ENCODE data around the gene PRICKLE3.
"Not testable (repeated sequence)": the region's sequence is repeated elsewhere in the genome, so short reads cannot be mapped to it uniquely, and the experiment has no call there.

Gene PRICKLE3

DNA sequence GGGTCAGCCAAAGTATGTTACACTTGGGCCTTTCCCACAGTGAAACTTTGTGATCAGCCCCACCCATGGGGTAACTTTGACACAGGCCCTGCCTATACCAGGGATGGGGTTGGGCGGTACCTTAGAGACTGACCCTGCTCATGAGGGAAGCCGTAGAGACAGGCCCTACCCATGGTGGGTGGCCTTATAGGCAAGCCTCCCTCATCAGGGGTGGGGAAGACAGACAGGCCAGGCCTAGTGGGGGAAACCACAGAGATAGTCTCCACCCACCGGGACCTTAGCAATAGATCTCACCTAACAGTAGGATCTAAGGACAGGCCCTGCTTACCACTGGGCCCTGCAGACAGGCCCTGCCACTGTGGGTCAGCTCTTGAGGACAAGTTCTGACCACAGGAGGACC lies 7.6 kb downstream of the PRICKLE3 start:
- no peak for DNase-seq

DNA sequence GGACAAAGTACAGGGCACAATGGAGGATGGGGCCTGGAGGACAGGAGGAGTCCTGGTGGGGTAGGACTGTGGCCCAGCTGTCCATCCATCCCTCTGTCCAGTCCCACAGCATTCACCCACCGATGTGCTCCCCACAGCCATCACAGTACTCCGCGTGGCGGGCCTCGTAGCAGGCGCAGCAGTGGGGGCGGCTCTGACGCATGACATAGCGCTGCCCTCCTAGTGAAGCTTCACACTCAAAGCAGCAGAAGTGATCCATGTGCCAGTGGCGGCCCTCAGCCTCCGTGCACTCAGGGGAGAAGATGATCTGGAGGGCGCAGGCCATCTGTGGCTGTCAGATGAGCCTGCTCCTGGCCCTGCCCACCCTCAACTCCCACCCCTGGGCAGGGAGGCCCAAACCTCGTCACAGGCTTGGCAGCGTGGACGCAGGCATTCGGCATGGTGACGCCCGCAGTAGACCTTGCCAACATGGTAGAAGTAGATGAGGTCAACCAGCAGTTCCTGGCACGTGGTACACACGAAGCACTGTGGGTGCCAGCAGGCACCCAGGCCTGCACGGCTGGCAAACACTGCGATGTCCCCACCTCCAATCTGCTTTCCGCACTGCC lies 8.2 kb downstream of the PRICKLE3 start:
- no peak for DNase-seq

DNA sequence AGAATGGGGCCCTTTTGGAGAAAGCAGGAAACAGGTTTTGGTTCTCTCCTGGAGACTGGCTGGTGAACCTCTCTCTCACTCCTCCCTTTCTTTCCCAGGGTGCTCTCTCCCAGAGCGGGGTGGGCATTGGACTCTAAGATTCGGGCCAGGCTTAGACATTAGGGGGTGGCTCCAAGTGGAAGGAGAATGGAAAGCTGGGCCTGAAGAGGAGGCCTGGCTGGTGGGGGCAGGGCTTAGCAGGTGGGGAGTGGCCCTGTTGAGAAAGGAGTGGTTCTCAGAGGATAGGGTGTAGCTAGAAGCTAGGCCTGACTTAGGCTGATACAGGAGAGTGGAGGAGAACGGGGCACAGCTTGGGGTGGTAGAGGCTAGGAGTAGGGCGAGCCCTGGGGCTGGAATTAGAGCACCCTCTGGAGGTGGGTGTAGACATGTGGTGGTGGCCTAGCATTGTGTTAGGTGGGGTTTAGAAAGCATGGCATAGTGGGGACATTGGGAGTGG lies 8.8 kb downstream of the PRICKLE3 start:
- no peak for DNase-seq

DNA sequence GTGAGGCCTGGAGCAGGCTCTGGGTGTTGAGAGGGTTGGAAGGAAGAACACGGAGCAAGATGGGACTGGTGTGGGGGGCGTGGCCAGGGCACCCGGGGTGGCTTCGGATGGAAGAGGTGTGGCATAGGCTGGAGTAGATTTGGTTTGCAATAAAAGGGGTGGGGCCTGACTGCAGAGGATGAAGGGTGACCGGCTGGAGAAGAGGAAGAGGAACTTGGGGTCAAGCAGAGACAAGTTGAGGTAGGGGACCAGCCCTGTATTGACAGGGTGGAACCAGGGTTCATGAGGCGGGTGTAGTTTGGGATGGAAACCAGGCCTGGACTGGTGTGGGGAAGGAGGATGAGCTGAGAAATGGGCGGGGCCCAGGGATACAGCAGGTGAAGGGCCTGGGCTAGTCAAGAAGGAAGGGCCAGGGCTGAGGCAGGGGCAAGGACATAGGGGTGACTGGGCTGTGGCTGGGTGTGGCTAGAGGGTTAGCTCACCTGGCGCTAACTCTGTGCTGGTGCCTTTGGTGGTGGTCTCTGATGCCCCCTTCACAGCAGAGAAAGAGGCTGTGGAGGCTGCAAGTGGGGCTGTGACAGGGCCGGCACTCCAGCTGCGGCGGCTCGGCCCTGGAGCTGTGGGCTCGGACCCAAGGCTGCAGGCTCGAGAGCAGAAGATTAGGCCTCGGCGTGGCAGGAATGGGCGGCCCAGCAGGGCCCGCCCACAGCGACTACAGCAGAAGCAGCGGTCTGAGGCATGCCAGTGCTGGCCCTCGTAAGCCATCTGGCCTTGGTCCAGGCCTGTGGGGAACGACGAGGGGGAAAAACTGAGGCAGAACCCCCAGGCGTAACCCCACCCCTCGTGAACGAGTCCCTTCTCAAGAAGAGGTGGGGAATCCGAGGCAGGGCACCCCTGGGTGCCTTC lies 9.5 kb downstream of the PRICKLE3 start:
- DNase-seq: no peak

GRCh38 chrX:49175435-49176274 lies 10.5 kb downstream of the PRICKLE3 start:
- DNase-seq: no peak

- no peak for DNase-seq
Measured at GRCh38 chrX:49174723-49175122, 11.4 kb downstream of the PRICKLE3 start.

- not testable (repeated sequence) for DNase-seq
Measured at GRCh38 chrX:49173544-49173943, 12.6 kb downstream of the PRICKLE3 start.

DNA sequence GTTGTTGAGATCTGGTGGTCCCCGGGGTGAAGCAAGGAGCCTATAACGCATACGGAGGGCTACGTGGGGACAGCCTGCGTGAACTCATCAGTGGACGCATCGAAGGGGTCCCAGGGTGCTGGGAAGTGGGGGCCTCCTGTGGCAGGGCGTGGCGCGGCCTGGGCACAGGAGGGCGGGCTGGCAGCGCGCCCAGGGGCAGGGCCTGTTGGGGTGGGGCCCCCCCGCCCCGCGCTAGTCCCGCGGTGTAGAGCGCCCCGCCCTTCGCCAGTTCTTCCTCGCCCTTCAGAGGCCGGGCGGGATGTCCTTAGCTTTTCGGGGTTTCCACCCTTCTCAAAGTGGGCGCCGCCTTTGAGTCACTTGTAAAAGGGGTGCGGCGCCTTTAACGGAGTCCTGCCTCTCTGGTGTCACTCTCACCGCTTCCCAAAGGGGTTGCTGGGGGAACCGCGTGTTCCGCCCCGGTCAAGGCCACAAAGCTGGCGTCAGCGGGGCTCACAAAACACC lies 13.8 kb downstream of the PRICKLE3 start:
- DNase-seq: peak; percentile 53

DNA sequence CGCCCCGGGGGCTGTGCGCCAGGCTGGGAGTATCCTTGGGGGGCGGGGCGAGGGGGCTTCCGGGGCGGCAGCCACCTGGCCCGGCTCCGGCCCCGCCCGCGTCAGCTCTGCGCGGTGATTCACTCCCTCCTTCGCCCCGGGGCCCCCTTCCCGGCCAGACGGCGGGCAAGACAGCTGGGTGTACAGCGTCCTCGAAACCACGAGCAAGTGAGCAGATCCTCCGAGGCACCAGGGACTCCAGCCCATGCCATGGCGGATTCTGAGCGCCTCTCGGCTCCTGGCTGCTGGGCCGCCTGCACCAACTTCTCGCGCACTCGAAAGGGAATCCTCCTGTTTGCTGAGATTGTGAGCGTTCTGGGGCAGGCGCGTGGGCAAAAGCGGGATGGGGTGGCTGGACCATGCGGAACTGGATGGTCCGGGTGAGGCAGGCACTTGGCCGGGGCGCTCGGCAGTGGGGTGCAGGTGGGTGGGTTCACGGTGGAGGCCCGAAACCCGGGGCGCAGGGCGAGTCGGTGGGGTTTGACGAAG lies 14.4 kb downstream of the PRICKLE3 start, which contains the start of gene PLP2:
PLP2 (plus strand) TSS at position 147 of the 528 bp plus-strand sequence; CDS start at position 250, 103 bp downstream.
- DNase-seq: peak; percentile 9

- DNase-seq: no peak
Measured at GRCh38 chrX:49167740-49168108, 18.4 kb downstream of the PRICKLE3 start.

DNA sequence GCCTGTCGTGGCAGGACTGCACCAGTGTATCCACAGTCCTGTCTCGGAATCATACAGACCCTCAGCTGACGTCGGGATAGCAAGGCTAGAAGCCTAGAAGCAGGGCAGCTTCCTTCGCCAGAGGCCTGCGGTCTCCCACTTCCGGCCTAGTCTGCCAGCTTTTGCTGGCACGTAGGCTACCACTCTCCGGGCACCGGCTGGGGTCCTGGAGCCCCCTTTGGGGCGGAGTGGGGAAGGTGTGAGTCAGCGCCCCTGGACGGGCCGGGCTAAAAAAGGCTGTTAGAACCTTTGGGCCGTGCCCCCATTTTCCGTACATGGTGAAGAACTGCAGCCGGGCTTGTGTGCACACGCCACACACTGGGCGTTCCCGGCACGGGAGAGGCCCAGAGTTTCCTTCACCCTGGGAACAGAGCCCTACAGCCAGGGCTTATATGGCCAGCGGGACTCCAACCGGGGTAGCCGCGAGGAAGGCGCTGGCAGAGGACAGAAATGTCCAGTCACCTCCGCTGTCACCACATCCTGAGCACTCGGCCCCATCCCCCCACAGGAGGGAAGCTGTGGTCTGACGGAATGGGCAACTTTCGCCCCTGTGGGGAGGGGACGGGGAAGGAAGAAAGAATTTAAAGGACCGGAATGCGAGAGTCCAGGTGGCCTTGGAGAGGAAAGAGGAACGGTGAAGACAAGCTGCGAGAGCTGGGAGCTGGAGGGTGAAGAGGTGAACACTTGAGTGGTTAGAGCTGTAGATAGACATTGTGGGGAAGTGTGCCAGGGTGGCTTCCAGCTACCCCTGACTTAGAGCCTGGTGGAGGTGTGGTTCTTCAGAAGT lies 19.0 kb downstream of the PRICKLE3 start:
- DNase-seq: peak; percentile 88

- peak; percentile 76 for DNase-seq
Measured at GRCh38 chrX:49165901-49166881, 20.0 kb downstream of the PRICKLE3 start.

DNA sequence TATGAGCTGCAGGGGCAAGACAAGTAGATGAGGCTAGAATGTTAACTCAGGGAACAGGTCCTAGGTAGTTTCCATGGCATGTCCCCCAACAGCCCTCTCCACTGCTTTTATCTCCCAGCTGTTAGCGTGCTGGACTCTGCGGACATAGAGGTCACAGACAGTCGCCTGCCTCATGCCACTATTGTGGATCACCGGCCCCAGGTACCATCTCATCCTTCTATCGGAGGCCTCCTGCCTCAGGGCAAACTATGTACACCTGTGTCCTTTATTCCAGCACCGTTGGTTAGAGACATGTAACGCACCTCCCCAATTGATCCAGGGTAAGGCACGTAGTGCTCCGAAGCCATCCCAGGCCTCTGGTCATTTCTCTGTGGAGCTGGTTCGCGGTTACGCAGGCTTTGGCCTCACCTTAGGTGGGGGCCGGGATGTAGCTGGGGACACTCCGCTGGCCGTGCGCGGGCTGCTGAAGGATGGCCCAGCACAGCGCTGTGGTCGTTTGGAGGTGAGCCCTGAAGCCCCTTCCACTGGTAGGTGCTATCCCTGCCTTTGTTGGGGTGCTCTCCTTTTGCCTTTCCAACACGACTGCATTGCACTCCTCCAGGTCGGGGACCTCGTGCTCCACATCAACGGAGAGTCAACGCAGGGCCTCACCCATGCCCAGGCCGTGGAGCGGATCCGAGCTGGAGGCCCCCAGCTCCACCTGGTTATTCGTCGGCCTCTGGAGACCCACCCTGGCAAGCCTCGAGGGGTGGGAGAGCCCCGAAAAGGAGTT lies 21.4 kb downstream of the PRICKLE3 start:
- DNase-seq: no peak

DNA sequence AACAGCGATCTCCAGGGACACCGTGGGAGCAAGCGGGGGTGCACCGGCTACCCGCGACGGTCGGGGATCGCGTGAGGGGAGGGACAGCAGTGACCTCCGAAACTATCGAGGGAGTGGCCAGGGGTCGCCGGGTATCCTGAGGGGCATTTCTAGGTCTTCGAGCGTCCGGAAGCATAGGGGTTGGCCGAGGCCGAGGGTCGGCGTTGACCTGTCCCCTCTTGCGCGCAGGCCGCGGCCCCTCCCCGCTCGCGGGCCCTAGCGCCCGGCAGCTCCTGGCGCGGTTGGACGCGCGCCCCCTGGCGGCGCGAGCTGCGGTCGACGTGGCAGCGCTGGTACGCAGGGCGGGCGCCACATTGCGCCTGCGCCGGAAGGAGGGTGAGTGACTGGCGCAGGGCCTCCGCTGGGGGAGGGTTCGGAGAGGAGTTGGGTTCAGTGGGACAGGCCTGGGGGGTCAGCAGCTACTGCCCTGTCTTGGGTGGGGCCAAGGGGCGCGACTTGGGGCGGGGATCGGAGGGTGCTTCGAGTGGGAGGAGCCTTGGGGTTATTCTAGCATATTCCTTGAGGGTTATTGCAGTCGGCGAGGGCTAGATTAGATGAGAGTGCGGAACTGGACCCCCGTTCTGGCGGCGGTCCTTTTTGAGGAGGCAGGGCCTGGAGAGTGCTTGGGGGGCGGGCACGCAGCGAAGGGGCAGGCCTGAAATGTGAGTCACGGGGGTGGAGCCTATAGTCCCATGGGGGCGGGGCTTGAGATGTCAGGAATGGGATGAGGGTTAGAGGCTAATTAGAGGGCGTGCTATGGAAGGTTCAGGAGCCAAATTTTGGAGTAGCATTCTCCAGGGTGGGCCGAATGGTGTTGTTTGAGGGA lies 22.4 kb downstream of the PRICKLE3 start:
- DNase-seq: peak; percentile 53

DNA sequence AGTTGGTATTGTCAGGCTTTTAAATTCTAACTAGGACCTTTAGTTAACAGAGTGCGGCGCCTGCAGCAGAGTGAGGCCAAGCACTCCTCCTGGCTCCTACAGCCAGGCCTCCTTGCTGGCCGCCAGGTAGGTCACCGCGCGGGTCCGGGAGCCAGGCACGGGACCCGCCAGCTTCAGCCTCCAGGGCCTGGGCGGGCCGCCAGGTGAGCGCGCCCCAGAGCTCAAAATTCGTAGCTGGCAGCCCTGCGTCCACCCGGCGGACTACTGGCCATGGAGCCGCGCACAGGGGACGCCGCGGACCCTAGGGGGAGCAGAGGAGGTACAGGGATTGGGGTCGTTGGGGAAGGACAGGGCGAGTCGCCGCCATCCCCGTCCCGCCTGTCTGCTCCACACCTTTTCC lies 23.6 kb downstream of the PRICKLE3 start, which contains the start of gene MAGIX:
MAGIX (plus strand) TSS at position 139 of the 400 bp plus-strand sequence; CDS start at position 271, 132 bp downstream.
- DNase-seq: no peak

GRCh38 chrX:49161632-49162031 lies 24.5 kb downstream of the PRICKLE3 start:
- DNase-seq: no peak

- no peak for DNase-seq
Measured at GRCh38 chrX:49160908-49161307, 25.3 kb downstream of the PRICKLE3 start.

GRCh38 chrX:49157194-49157593 lies 29.0 kb downstream of the PRICKLE3 start:
- DNase-seq: no peak
